GM15510 (cell line): Measurements from ENCODE around the gene TRPM1.

Source experiments
- POLR2A ChIP-seq: IDR thresholded peaks from 3 replicates; pipeline ENCODE4 v1.6.1; 2011; ENCODE audit warnings: borderline replicate concordance; ENCODE audit not compliant: insufficient read length; ENCODE audit errors: extremely low read depth

TRPM1 gene

GRCh38 chr15:31101262-31102038, at the start of gene TRPM1:
TRPM1 (minus strand) TSS chr15:31101725; CDS start chr15:31081355, 20,370 bp downstream.
- no peak for TF ChIP-seq POLR2A

- TF ChIP-seq POLR2A = no peak
These were observed 49.3 kb upstream of the TRPM1 start for GRCh38 chr15:31150732-31151231.

GRCh38 chr15:31149987-31150386, 48.5 kb upstream of the TRPM1 start:
- TF ChIP-seq POLR2A = no peak

- no peak for TF ChIP-seq POLR2A
These were observed 47.6 kb upstream of the TRPM1 start for GRCh38 chr15:31149088-31149505.

- TF ChIP-seq POLR2A = no peak
These were observed 47.0 kb upstream of the TRPM1 start for GRCh38 chr15:31148297-31149087.

GRCh38 chr15:31147944-31148296, 46.4 kb upstream of the TRPM1 start:
- no peak for TF ChIP-seq POLR2A

GRCh38 chr15:31147456-31147855, 45.9 kb upstream of the TRPM1 start:
- no peak for TF ChIP-seq POLR2A

- TF ChIP-seq POLR2A = no peak
These were observed 43.9 kb upstream of the TRPM1 start for GRCh38 chr15:31145271-31145911.

GRCh38 chr15:31141792-31142191, 40.3 kb upstream of the TRPM1 start:
- no peak for TF ChIP-seq POLR2A

- TF ChIP-seq POLR2A = no peak
These were observed 35.2 kb upstream of the TRPM1 start for GRCh38 chr15:31136607-31137328.

- no peak for TF ChIP-seq POLR2A
These were observed 34.5 kb upstream of the TRPM1 start for GRCh38 chr15:31136016-31136415.

- no peak for TF ChIP-seq POLR2A
These were observed 34.0 kb upstream of the TRPM1 start for GRCh38 chr15:31135523-31135922.

GRCh38 chr15:31133890-31134289, 32.4 kb upstream of the TRPM1 start:
- no peak for TF ChIP-seq POLR2A

GRCh38 chr15:31131853-31132375, 30.4 kb upstream of the TRPM1 start:
- TF ChIP-seq POLR2A = no peak
